HepG2 (cell line): Measurements from ENCODE around the gene EPB41L2. TPM values are rescaled to one million over a fixed set of nuclear protein-coding genes. Genes with fewer than 3 reads are reported as not detected.

Source experiments
- ATAC-seq: fragments of 200-7000 bp; cut with Tn5 transposase; 3 replicates; pipeline ENCODE4 v1.9.1; 2020; ENCODE audit warnings: mild to moderate bottlenecking, moderate library complexity
- BruUV-seq: library from RNA; stranded (reverse); fragments of 400-500 nt; replicated peaks from 2 replicates; lab custom pipeline; 2021; lab: Mats Ljungman, UMichigan
- CTCF ChIA-PET: fragments of 300-600 bp; formaldehyde crosslinking; extraction: SDS; loops from one replicate; lab custom pipeline; 2021; ENCODE audit warnings: low total read pairs, inconsistent platforms, low intra/inter-chr PET ratio; lab: Yijun Ruan, JAX
- POLR2A ChIA-PET: fragments of 350-600 bp; sonication (Branson Sonifier 250); formaldehyde crosslinking; loops from one replicate; lab custom pipeline; 2020; ENCODE audit warnings: antibody characterized with exemption, inconsistent platforms; lab: Yijun Ruan, JAX
- DNase-seq: peaks from one replicate; pipeline ENCODE4 v3.0.0-alpha.2; 2015; ENCODE audit warnings: low spot score
- FAIRE-seq: peaks from 3 replicates; lab custom pipeline; 2011; peaks lifted over from hg19 to GRCh38; lab: Jason Lieb, UNC
- H2AFZ ChIP-seq: one replicate; pipeline ENCODE4 v1.6.1; 2011; ENCODE audit warnings: low read length, inconsistent platforms
- H3K27ac ChIP-seq: fragments of 300-600 bp; 3 replicates; pipeline ENCODE4 v1.8.0; 2011; ENCODE audit warnings: mixed run types, mild to moderate bottlenecking, mixed read lengths, low read length, inconsistent platforms; ENCODE audit not compliant: insufficient read depth; ENCODE audit errors: extremely low read length
- H3K27me3 ChIP-seq, 2 experiments: fragments of 200-600 bp in 1 of 2; 2 replicates in 1 of 2; 3 replicates in 1 of 2; pipeline versions ENCODE4 v1.6.0 to v1.8.0; 2011; ENCODE audit warnings: low read length in 2 of 2, mild to moderate bottlenecking in 2 of 2, moderate library complexity in 2 of 2, inconsistent platforms in 1 of 2; ENCODE audit not compliant: insufficient read depth in 2 of 2, control insufficient read depth in 1 of 2
- H3K36me3 ChIP-seq, 2 experiments: fragments of 200-600 bp in 1 of 2; replicated peaks in 1 of 2; 2 replicates in 1 of 2; 3 replicates in 1 of 2; pipeline versions ENCODE4 v1.5.1 to v1.8.0; 2011; ENCODE audit warnings: low read length in 2 of 2, inconsistent platforms in 1 of 2; ENCODE audit not compliant: insufficient read depth in 2 of 2, control insufficient read depth in 1 of 2
- H3K4me1 ChIP-seq: 2 replicates; pipeline ENCODE4 v1.5.1; 2012; ENCODE audit warnings: low read length, inconsistent platforms; ENCODE audit not compliant: insufficient read depth
- H3K4me2 ChIP-seq: 2 replicates; pipeline ENCODE4 v1.6.0; 2011; ENCODE audit warnings: low read depth, low read length, inconsistent platforms
- H3K4me3 ChIP-seq, 3 experiments: fragments of 200-600 bp in 1 of 3; sonication (generic), shearing (Covaris generic) in 1 of 3; replicated peaks in 1 of 3; 2 replicates each; pipeline ENCODE4 v1.5.1; 2011 to 2016; ENCODE audit warnings: low read length in 3 of 3, inconsistent platforms in 2 of 3, low read depth in 2 of 3, mild to moderate bottlenecking in 2 of 3, control low read depth in 1 of 3, mixed read lengths in 1 of 3; ENCODE audit not compliant: insufficient read depth in 1 of 3
- H3K79me2 ChIP-seq: one replicate; pipeline ENCODE4 v1.6.1; 2011; ENCODE audit warnings: low read length, inconsistent platforms; ENCODE audit not compliant: insufficient read depth
- H3K9ac ChIP-seq: 2 replicates; pipeline ENCODE4 v1.6.0; 2011; ENCODE audit warnings: mild to moderate bottlenecking, low read depth, low read length, inconsistent platforms; ENCODE audit not compliant: insufficient read depth
- H3K9me3 ChIP-seq: 2 replicates; pipeline ENCODE4 v1.5.1; 2012; ENCODE audit warnings: mild to moderate bottlenecking, low read length
- H4K20me1 ChIP-seq: 2 replicates; pipeline ENCODE4 v1.6.0; 2011; ENCODE audit warnings: inconsistent platforms, mild to moderate bottlenecking, low read length, moderate library complexity; ENCODE audit not compliant: insufficient read depth
- GMEB2 ChIP-seq: IDR thresholded peaks from 2 replicates; pipeline ENCODE4 v1.6.1; 2016; ENCODE audit warnings: missing biosample characterization, missing genetic modification reagents, low read depth
- HOXD1 ChIP-seq: sonication (generic); formaldehyde crosslinking; IDR thresholded peaks from 2 replicates; pipeline ENCODE4 v1.5.0; 2020; ENCODE audit warnings: missing genetic modification reagents
- KLF15 ChIP-seq: sonication (generic); formaldehyde crosslinking; IDR thresholded peaks from 2 replicates; pipeline ENCODE4 v1.8.1; 2023; ENCODE audit warnings: borderline replicate concordance, mild to moderate bottlenecking, inconsistent platforms, missing genetic modification reagents, mixed read lengths
- REXO4 ChIP-seq: sonication (generic); formaldehyde crosslinking; IDR thresholded peaks from 2 replicates; pipeline ENCODE4 v1.8.0; 2022; ENCODE audit warnings: missing genetic modification reagents, mild to moderate bottlenecking, borderline replicate concordance
- ZKSCAN8 ChIP-seq: IDR thresholded peaks from 2 replicates; pipeline ENCODE4 v1.6.1; 2016; ENCODE audit warnings: borderline replicate concordance, missing genetic modification reagents, missing compliant biosample characterization
- ZSCAN25 ChIP-seq: sonication (generic); formaldehyde crosslinking; IDR thresholded peaks from 2 replicates; pipeline ENCODE4 v1.8.0; 2022; ENCODE audit warnings: mild to moderate bottlenecking, missing genetic modification reagents
- WGBS: methylation state at CpG from one replicate; pipeline ENCODE4 v1.1.6; 2017; ENCODE audit warnings: low lambda C conversion rate; 5-methylcytosine and 5-hydroxymethylcytosine counted together
- in situ Hi-C: cut with HindIII; loops from 2 replicates; pipeline ENCODE4 v1.10.0; 2017; ENCODE audit warnings: low pct_unique_long_range_greater_than_20kb; ENCODE audit not compliant: extremely low pct_ligation_motif_present
- intact Hi-C: fragments of 100-400 bp; cut with micrococcal nuclease; formaldehyde crosslinking; loops from one replicate; pipeline ENCODE4 v1.10.0; 2022; ENCODE audit not compliant: unreplicated experiment
- polyA plus RNA-seq, 8 experiments: library from polyadenylated mRNA; depleted of rRNA in 3 of 8; stranded (reverse) in 7 of 8; unstranded in 1 of 8; fragments of >200 nt; fragmentation: Illumina TruSeq in 4 of 8; extraction: Trizol in 4 of 8; gene quantifications; 2 replicates each; pipeline versions ENCODE4 v1.2.1 to v1.2.3, GENCODE V29; 2011 to 2016; ENCODE audit warnings: low read depth in 4 of 8, missing spikeins in 1 of 8, mixed read lengths in 1 of 8; ENCODE audit not compliant: insufficient read depth in 1 of 8
- total RNA-seq, 5 experiments: library from RNA; depleted of rRNA; stranded (reverse); fragments of >200 nt; fragmentation: Illumina TruSeq; extraction: Trizol; gene quantifications; 2 replicates each; pipeline ENCODE4 v1.2.3, GENCODE V29; 2016; ENCODE audit warnings: low read depth in 1 of 5
- TF ChIP-seq, protein P1 (sequence below): IDR thresholded peaks from 2 replicates; pipeline ENCODE4 v1.6.1; 2012; ENCODE audit warnings: inconsistent platforms

Gene EPB41L2
- total and polyA plus RNA-seq, 2 of the 13 experiments (the other 11 are each of a cell fraction or from before 2014, with no cell fraction given), result 41.7 to 56.4 TPM

DNA sequence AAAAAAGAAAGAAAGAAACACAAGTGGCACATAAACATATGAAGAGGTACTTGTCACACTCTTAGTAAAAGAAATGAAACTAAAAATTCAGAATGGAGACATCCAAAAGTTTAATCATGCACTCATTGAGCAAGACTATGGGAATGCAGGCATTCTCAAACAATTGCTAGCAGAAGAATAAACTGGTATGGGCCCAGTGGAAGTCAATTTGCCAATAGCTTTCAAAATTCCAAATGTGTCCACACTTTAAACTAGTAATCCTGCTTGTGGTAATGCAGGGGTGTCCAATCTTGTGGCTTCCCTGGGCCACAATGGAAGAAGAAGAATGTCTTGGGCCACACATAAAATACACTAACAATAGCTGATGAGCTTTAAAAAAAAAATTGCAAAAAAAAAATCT, 97.4 kb downstream of the EPB41L2 start:
- Histone ChIP-seq H4K20me1 (peaks cover 3% of the 10 kb centered on the region; the same call in 1 of the 2 replicates), H3K27ac (no peak overlapping the region), H3K79me2 (peaks cover 76% of the 10 kb centered on the region), H3K27me3 (no peaks in the 10 kb centered on the region), H3K9ac (no peak overlapping the region), H3K4me1 (peaks cover 35% of the 10 kb centered on the region), H3K9me3 (no peaks in the 10 kb centered on the region), H3K4me3 (no peak overlapping the region), H2AFZ (no peak overlapping the region), H3K36me3 (no peaks in the 10 kb centered on the region; a peak in 2 of 5 replicates), H3K4me2 (no peak overlapping the region)
- TF ChIP-seq ZSCAN25 (CRISPR knock-in tag), result no peak
- TF ChIP-seq KLF15, result no peak
- TF ChIP-seq ZKSCAN8, result no peak
- TF ChIP-seq GMEB2 (CRISPR knock-in tag), result no peak
- no TSS peak for BruUV-seq
- CTCF ChIA-PET, result no interaction called here
- POLR2A ChIA-PET, result no interaction called here
- in situ Hi-C loops, result no loop called here
- no peak for DNase-seq
- intact Hi-C loops, result no loop called here
- FAIRE-seq, result no peak
- no peak for ATAC-seq

GRCh38 chr6:130964808-130965604, 98.0 kb downstream of the EPB41L2 start:
- intact Hi-C loops, result no loop called here
- H3K9me3 ChIP-seq, result no peaks in the 10 kb centered on the region
- H3K27me3 ChIP-seq, result no peaks in the 10 kb centered on the region
- H3K79me2 ChIP-seq, result peaks cover 83% of the 10 kb centered on the region
- no peak overlapping the region for H3K27ac ChIP-seq
- ChIA-PET POLR2A (no interaction called here), CTCF (no interaction called here)
- no peak overlapping the region for H3K9ac ChIP-seq
- H4K20me1 ChIP-seq, result peaks cover 3% of the 10 kb centered on the region; the same call in 1 of the 2 replicates
- no peak for DNase-seq
- no peak overlapping the region for H3K4me3 ChIP-seq
- no TSS peak for BruUV-seq
- 92% methylated on average over 5 of the region's 5 CpGs for WGBS
- H3K4me1 ChIP-seq, result peaks cover 29% of the 10 kb centered on the region
- H3K36me3 ChIP-seq, result no peaks in the 10 kb centered on the region; a peak in 2 of 5 replicates
- in situ Hi-C loops, result no loop called here
- no peak overlapping the region for H2AFZ ChIP-seq
- no peak overlapping the region for H3K4me2 ChIP-seq
- FAIRE-seq, result no peak
- TF ChIP-seq HOXD1 (CRISPR knock-in tag) (no peak), REXO4 (CRISPR knock-in tag) (no peak)
- TF ChIP-seq, protein P1, sequence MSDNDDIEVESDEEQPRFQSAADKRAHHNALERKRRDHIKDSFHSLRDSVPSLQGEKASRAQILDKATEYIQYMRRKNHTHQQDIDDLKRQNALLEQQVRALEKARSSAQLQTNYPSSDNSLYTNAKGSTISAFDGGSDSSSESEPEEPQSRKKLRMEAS, result no peak
- ATAC-seq, result no peak
